Neural cell (in vitro differentiated cells): ENCODE measurements around the gene TNFAIP3. TPM values are rescaled to one million over a fixed set of nuclear protein-coding genes. Genes with fewer than 3 reads are reported as not detected.

ENCODE experiments used
- H2AFZ ChIP-seq: fragments of 200-600, 300-800 bp; sonication (generic), shearing (Covaris generic); 2 replicates; pipeline ENCODE4 v1.6.0; 2014; ENCODE audit warnings: low read depth, mild to moderate bottlenecking, antibody characterized with exemption, low read length, moderate library complexity
- H3F3A ChIP-seq: fragments of 200-600 bp; shearing (Covaris generic); 2 replicates; pipeline ENCODE4 v1.6.1; 2016; ENCODE audit warnings: mild to moderate bottlenecking, moderate library complexity, mixed read lengths, antibody characterized with exemption, low read length; ENCODE audit not compliant: insufficient read depth, poor library complexity, severe bottlenecking
- H3K27ac ChIP-seq: fragments of 200-600, 300-800 bp; sonication (generic), shearing (Covaris generic); 2 replicates; pipeline ENCODE4 v1.5.1; 2014; ENCODE audit warnings: mild to moderate bottlenecking, low read length, moderate library complexity
- H3K27me3 ChIP-seq: fragments of 300-800, 200-600 bp; sonication (generic), shearing (Covaris generic); 2 replicates; pipeline ENCODE4 v1.6.0; 2014; ENCODE audit warnings: mild to moderate bottlenecking, low read depth, low read length, moderate library complexity; ENCODE audit not compliant: insufficient read depth
- H3K36me3 ChIP-seq: fragments of 300-800, 200-600 bp; sonication (generic), shearing (Covaris generic); 2 replicates; pipeline ENCODE4 v1.5.1; 2014; ENCODE audit warnings: mild to moderate bottlenecking, antibody characterized with exemption, low read length, moderate library complexity; ENCODE audit not compliant: insufficient read depth
- H3K4me2 ChIP-seq: fragments of 300-800, 200-600 bp; sonication (generic), shearing (Covaris generic); 2 replicates; pipeline ENCODE4 v1.6.0; 2014; ENCODE audit warnings: mild to moderate bottlenecking, low read length
- H3K4me3 ChIP-seq: fragments of 300-800, 200-600 bp; sonication (generic), shearing (Covaris generic); 2 replicates; pipeline ENCODE4 v1.5.1; 2014; ENCODE audit warnings: mild to moderate bottlenecking, low read length, moderate library complexity
- H3K79me2 ChIP-seq: fragments of 200-600 bp; shearing (Covaris generic); replicated peaks from 2 replicates; pipeline ENCODE4 v1.6.0; 2014; ENCODE audit warnings: mild to moderate bottlenecking, low read length, moderate library complexity; ENCODE audit not compliant: insufficient read depth
- H3K9ac ChIP-seq: fragments of 300-800, 200-600 bp; sonication (generic), shearing (Covaris generic); 2 replicates; pipeline ENCODE4 v1.6.1; 2016; ENCODE audit warnings: mild to moderate bottlenecking, low read length, mixed read lengths
- H3K9me2 ChIP-seq: fragments of 200-600 bp; shearing (Covaris generic); 2 replicates; pipeline ENCODE4 v1.6.1; 2016; ENCODE audit warnings: mild to moderate bottlenecking, low read length, mixed read lengths; ENCODE audit not compliant: insufficient read depth
- H3K9me3 ChIP-seq: fragments of 200-600, 300-800 bp; sonication (generic), shearing (Covaris generic); 2 replicates; pipeline ENCODE4 v1.6.1; 2016; ENCODE audit warnings: mild to moderate bottlenecking, mixed run types, low read length, moderate library complexity, mixed read lengths
- H4K20me1 ChIP-seq: fragments of 200-600 bp; shearing (Covaris generic); 2 replicates; pipeline ENCODE4 v1.6.1; 2016; ENCODE audit warnings: mild to moderate bottlenecking, mixed run types; ENCODE audit not compliant: insufficient read depth
- CTCF ChIP-seq: fragments of 450-650 bp; IDR thresholded peaks from 2 replicates; pipeline ENCODE4 v1.5.1; 2014; ENCODE audit warnings: antibody characterized with exemption, mild to moderate bottlenecking, moderate library complexity; ENCODE audit not compliant: poor library complexity, severe bottlenecking
- EP300 ChIP-seq: fragments of 450-650 bp; conservative IDR thresholded peaks from 2 replicates; pipeline ENCODE4 v1.6.1; 2014; ENCODE audit warnings: antibody characterized with exemption, mild to moderate bottlenecking, moderate library complexity; ENCODE audit not compliant: poor library complexity, severe bottlenecking
- EZH2 ChIP-seq: fragments of 200-600, 300-800 bp; shearing (Covaris generic), sonication (generic); IDR thresholded peaks from 2 replicates; pipeline ENCODE4 v1.6.1; 2014; ENCODE audit warnings: antibody characterized with exemption, low read length, borderline replicate concordance, mild to moderate bottlenecking; ENCODE audit not compliant: insufficient read depth, poor library complexity, severe bottlenecking
- MXI1 ChIP-seq: fragments of 450-650 bp; conservative IDR thresholded peaks from 2 replicates; pipeline ENCODE4 v1.6.1; 2014; ENCODE audit warnings: antibody characterized with exemption, mild to moderate bottlenecking; ENCODE audit not compliant: poor library complexity, severe bottlenecking
- POLR2AphosphoS5 ChIP-seq: IDR thresholded peaks from 2 replicates; pipeline ENCODE4 v1.6.1; 2012
- RAD21 ChIP-seq: fragments of 450-650 bp; conservative IDR thresholded peaks from 2 replicates; pipeline ENCODE4 v1.6.1; 2014; ENCODE audit warnings: antibody characterized with exemption, mild to moderate bottlenecking, moderate library complexity
- REST ChIP-seq: IDR thresholded peaks from 2 replicates; pipeline ENCODE4 v1.6.1; 2012; ENCODE audit warnings: borderline replicate concordance
- SMC3 ChIP-seq: fragments of 450-650 bp; conservative IDR thresholded peaks from 2 replicates; pipeline ENCODE4 v1.6.1; 2014; ENCODE audit warnings: antibody characterized with exemption, mild to moderate bottlenecking, moderate library complexity; ENCODE audit not compliant: poor library complexity
- TAF1 ChIP-seq: IDR thresholded peaks from 2 replicates; pipeline ENCODE4 v1.6.1; 2012; ENCODE audit warnings: low read depth
- polyA plus RNA-seq: library from polyadenylated mRNA; depleted of rRNA; stranded (reverse); fragments of >200 nt; gene quantifications from 2 replicates; pipeline ENCODE4 v1.2.3, GENCODE V29; 2014

Gene TNFAIP3
- polyA plus RNA-seq, 1 donor from 2014 or later: 0.20 TPM

- no peak overlapping the region for H3K9ac ChIP-seq
- H3K27ac ChIP-seq: no peak overlapping the region
- H3F3A ChIP-seq: no peaks in the 10 kb centered on the region
- H3K36me3 ChIP-seq: no peaks in the 10 kb centered on the region
- no peak overlapping the region for H3K4me3 ChIP-seq
- no peaks in the 10 kb centered on the region for H3K79me2 ChIP-seq
- no peaks in the 10 kb centered on the region for H3K27me3 ChIP-seq
- TF ChIP-seq CTCF (no peak), EZH2 (no peak), EP300 (no peak), TAF1 (no peak), RAD21 (no peak), MXI1 (no peak), POLR2AphosphoS5 (no peak), SMC3 (no peak), REST (no peak)
- no peaks in the 10 kb centered on the region for H4K20me1 ChIP-seq
- no peak overlapping the region for H2AFZ ChIP-seq
- H3K9me3 ChIP-seq: no peaks in the 10 kb centered on the region
- H3K9me2 ChIP-seq: no peaks in the 10 kb centered on the region
- no peak overlapping the region for H3K4me2 ChIP-seq
Measured at GRCh38 chr6:137856138-137856898, 10.7 kb upstream of the TNFAIP3 start.

GRCh38 chr6:137859025-137859424 lies 8.0 kb upstream of the TNFAIP3 start:
- H2AFZ ChIP-seq: no peak overlapping the region
- no peak overlapping the region for H3K4me3 ChIP-seq
- TF ChIP-seq MXI1: no peak
- no peak for TF ChIP-seq SMC3
- TF ChIP-seq EZH2: no peak
- TF ChIP-seq POLR2AphosphoS5: no peak
- TF ChIP-seq REST: no peak
- no peak for TF ChIP-seq CTCF
- TF ChIP-seq RAD21: no peak
- H3K9me2 ChIP-seq: no peaks in the 10 kb centered on the region
- no peaks in the 10 kb centered on the region for H3K36me3 ChIP-seq
- no peaks in the 10 kb centered on the region for H4K20me1 ChIP-seq
- H3F3A ChIP-seq: no peaks in the 10 kb centered on the region
- no peak overlapping the region for H3K4me2 ChIP-seq
- no peaks in the 10 kb centered on the region for H3K79me2 ChIP-seq
- H3K9me3 ChIP-seq: no peaks in the 10 kb centered on the region
- no peaks in the 10 kb centered on the region for H3K27me3 ChIP-seq
- H3K27ac ChIP-seq: no peak overlapping the region
- H3K9ac ChIP-seq: no peak overlapping the region
